Duodenal mucosa (tissue), 2 donors: ENCODE results near the gene AK9.
A peak's percentile ranks its signal among the peaks of the same experiment; 100 is the strongest.
"Not testable (repeated sequence)": the region's sequence is repeated elsewhere in the genome, so short reads cannot be mapped to it uniquely, and the experiment has no call there.

Experiments used
- H3K27ac ChIP-seq: one replicate; pipeline ENCODE4 v1.7.0; 2013; ENCODE audit warnings: low read depth, low read length
- H3K27me3 ChIP-seq, 2 donors: one replicate each; pipeline ENCODE4 v1.7.0; 2013; ENCODE audit warnings: low read length in 2 of 2, control low read depth in 1 of 2; ENCODE audit not compliant: insufficient read depth in 2 of 2, control insufficient read depth in 1 of 2
- H3K36me3 ChIP-seq, 2 donors: one replicate each; pipeline ENCODE4 v1.7.0; 2013; ENCODE audit warnings: low read length in 2 of 2, control low read depth in 1 of 2; ENCODE audit not compliant: insufficient read depth in 2 of 2, control insufficient read depth in 1 of 2
- H3K4me1 ChIP-seq, 2 donors: one replicate each; pipeline ENCODE4 v1.7.0; 2013; ENCODE audit warnings: low read length in 2 of 2, control low read depth in 1 of 2; ENCODE audit not compliant: insufficient read depth in 2 of 2, control insufficient read depth in 1 of 2
- H3K4me3 ChIP-seq, 2 donors: one replicate each; pipeline ENCODE4 v1.7.0; 2013; ENCODE audit warnings: low read length in 2 of 2, low read depth in 1 of 2
- H3K9ac ChIP-seq, 2 donors: one replicate each; pipeline ENCODE4 v1.7.0; 2013; ENCODE audit warnings: low read length in 2 of 2, low read depth in 1 of 2
- H3K9me3 ChIP-seq, 2 donors: one replicate each; pipeline ENCODE4 v1.7.0; 2013; ENCODE audit warnings: low read length in 2 of 2, control low read depth in 1 of 2; ENCODE audit not compliant: control insufficient read depth in 1 of 2

The AK9 gene

DNA sequence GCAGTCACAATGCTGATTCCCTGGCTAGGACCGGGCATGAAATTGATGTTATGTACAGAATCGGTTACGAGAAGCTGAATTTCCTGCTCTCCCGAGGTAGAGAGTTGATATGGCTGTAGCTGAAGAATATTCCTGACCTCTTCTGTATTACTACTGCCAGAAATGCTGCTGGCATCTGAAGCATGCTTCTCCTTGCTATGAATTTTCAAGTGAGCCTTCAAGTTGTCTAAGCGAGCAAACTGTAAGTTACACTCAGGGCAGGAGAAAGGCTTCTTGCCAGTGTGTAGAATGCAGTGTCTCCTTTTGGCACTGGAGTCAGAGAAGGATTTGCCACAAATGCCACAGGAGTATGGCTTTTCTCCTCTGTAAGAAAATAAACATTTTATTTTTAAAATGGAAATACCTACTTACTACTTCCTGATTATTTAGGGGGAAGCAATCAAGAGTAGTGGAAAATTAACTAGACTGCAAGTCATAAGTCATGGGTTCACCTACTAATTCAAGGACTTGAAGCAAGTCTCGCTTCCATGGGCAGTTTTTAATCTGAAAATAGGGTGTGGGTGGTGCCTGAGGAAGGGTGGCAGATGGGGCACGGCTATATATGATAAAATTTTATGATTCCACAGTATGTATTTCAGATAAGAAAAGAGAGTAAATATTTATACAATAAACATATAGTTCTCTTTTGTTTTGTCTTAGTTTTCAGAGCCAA is 224.6 kb downstream of the AK9 start:
- Histone ChIP-seq H3K27ac (peak overlapping the region; percentile 34), H3K4me1 (peaks cover 0 to 21% of the 10 kb centered on the region in 2 donors), H3K27me3 (no peaks in the 10 kb centered on the region), H3K36me3 (peaks cover 23 to 58% of the 10 kb centered on the region in 2 donors), H3K9me3 (no peaks in the 10 kb centered on the region), H3K4me3 (no peak overlapping the region), H3K9ac (no peak overlapping the region)

DNA sequence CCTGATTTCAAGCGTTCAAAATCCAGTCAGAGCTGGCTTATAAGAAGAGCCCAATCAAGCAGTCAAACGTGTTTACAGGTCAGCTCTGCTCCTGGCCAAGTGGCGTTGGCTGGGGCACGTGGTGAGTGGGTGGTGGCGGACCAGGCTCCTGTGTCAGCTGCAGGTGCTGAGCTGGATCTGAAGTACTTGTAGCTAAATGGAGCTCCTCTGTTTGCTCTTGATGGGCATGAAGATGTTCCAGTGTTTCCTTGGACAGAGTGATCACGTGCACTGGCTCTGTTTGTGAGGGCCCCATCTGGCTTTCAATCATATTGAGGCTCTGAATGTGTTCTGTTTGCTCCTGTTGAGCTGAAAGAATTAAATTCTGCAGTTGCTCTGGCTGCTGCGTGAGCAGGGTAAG is 225.2 kb downstream of the AK9 start:
- peak overlapping the region; percentile 34 for H3K27ac ChIP-seq
- H3K36me3 ChIP-seq, result peaks cover 19 to 55% of the 10 kb centered on the region in 2 donors
- no peak overlapping the region for H3K4me3 ChIP-seq
- H3K27me3 ChIP-seq, result no peaks in the 10 kb centered on the region
- H3K9me3 ChIP-seq, result no peaks in the 10 kb centered on the region
- H3K9ac ChIP-seq, result no peak overlapping the region
- H3K4me1 ChIP-seq, result peaks cover 0 to 20% of the 10 kb centered on the region in 2 donors

- H3K36me3 ChIP-seq, result peaks cover 9 to 25% of the 10 kb centered on the region in 2 donors
- H3K27me3 ChIP-seq, result no peaks in the 10 kb centered on the region
- H3K9ac ChIP-seq, result no peak overlapping the region
- no peak overlapping the region for H3K4me3 ChIP-seq
- no peak overlapping the region for H3K27ac ChIP-seq
- peaks cover 21 to 36% of the 10 kb centered on the region in 2 donors for H3K4me1 ChIP-seq
- H3K9me3 ChIP-seq, result no peaks in the 10 kb centered on the region
Observed at GRCh38 chr6:109461733-109462526, 229.1 kb downstream of the AK9 start.

- H3K9me3 ChIP-seq, H3K9ac ChIP-seq, H3K27me3 ChIP-seq, H3K4me3 ChIP-seq, H3K27ac ChIP-seq: not testable (repeated sequence)
- peaks cover 28 to 36% of the 10 kb centered on the region in 2 donors for H3K4me1 ChIP-seq
- peaks cover 7 to 22% of the 10 kb centered on the region in 2 donors for H3K36me3 ChIP-seq
Observed at GRCh38 chr6:109461205-109461604, 229.8 kb downstream of the AK9 start.

DNA sequence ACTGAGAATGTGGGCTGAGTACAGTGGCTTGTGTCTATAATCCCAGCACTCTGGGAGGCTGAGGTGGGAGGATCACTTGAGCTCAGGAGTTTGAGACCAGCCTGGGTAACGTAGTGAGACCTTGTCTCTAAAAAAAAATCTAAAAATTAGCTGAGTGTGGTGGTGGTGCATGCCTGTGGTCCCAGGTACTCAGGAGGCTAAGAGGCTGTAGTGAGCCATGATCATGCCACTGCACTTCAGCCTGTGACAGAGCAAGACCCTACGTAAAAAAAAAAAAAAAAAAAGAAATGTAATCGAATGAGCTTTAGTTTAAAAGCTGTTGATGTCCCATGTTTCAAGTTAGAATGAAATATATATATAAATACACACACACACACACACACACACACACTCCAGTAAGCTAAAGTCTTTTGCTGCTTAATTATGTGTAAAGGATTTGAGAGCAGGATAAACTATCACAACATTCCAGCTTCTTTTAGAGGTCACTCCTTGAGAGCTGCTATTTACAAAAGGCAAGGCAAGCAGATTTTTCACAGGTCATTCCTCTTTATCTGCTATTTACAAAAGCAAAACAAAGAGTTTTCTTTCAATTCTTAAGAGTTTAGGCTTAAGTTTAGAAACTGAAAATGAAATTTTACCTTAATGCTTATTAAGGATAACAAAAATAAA is 230.7 kb downstream of the AK9 start:
- Histone ChIP-seq H3K27ac (no peak overlapping the region), H3K36me3 (peaks cover 0 to 13% of the 10 kb centered on the region in 2 donors), H3K9ac (no peak overlapping the region), H3K9me3 (no peaks in the 10 kb centered on the region), H3K27me3 (no peaks in the 10 kb centered on the region), H3K4me3 (no peak overlapping the region), H3K4me1 (peaks cover 27 to 29% of the 10 kb centered on the region in 2 donors)

DNA sequence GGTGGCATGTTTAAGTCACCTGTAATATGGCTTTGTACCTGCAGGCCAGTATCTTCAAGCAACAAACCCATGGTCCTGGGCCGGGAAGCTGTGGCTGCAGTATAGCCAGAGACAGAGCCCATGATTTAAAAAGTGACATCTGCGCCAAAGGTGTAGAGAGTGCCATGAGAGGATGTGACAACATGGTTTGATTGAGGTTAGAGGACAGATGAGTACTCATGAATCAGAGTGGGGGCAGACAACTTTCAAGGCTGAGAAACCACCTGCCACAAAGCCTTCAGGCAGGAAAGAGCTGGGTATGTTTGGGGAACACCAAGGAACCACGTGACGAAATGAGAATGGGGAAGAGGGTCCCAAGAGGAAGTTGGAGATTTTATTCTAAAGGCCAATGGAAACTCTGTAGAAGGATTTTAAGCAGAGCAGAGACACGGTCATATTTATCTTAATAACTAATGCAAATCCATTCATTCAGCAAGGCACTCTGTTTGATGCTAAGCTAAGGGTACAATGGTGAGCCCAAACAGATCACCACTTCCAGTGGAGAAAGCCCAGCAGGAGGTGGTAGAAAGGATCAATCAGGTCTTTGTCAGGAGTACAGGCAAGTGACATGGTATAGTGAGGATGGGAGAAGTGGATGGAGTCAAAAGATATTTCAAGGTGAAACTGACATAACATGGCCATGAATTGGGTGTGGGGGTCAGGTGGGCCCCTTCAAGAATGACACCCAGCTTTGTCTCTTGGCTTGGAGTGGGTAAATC is 232.0 kb downstream of the AK9 start:
- peak overlapping the region in 1 of 2 donors; percentile 16 for H3K9ac ChIP-seq
- H3K9me3 ChIP-seq, result no peaks in the 10 kb centered on the region
- peaks cover 30 to 37% of the 10 kb centered on the region in 2 donors for H3K4me1 ChIP-seq
- no peak overlapping the region for H3K27ac ChIP-seq
- H3K4me3 ChIP-seq, result no peak overlapping the region
- H3K36me3 ChIP-seq, result peaks cover 0 to 10% of the 10 kb centered on the region in 2 donors
- H3K27me3 ChIP-seq, result no peaks in the 10 kb centered on the region

GRCh38 chr6:109457562-109457996 is 233.4 kb downstream of the AK9 start:
- Histone ChIP-seq H3K4me3 (peak overlapping the region; percentile 70 to 94), H3K27me3 (no peaks in the 10 kb centered on the region), H3K4me1 (peaks cover 35 to 47% of the 10 kb centered on the region in 2 donors), H3K36me3 (peaks cover 0 to 19% of the 10 kb centered on the region in 2 donors), H3K27ac (no peak overlapping the region), H3K9ac (peak overlapping the region; percentile 32 to 76), H3K9me3 (no peaks in the 10 kb centered on the region)

DNA sequence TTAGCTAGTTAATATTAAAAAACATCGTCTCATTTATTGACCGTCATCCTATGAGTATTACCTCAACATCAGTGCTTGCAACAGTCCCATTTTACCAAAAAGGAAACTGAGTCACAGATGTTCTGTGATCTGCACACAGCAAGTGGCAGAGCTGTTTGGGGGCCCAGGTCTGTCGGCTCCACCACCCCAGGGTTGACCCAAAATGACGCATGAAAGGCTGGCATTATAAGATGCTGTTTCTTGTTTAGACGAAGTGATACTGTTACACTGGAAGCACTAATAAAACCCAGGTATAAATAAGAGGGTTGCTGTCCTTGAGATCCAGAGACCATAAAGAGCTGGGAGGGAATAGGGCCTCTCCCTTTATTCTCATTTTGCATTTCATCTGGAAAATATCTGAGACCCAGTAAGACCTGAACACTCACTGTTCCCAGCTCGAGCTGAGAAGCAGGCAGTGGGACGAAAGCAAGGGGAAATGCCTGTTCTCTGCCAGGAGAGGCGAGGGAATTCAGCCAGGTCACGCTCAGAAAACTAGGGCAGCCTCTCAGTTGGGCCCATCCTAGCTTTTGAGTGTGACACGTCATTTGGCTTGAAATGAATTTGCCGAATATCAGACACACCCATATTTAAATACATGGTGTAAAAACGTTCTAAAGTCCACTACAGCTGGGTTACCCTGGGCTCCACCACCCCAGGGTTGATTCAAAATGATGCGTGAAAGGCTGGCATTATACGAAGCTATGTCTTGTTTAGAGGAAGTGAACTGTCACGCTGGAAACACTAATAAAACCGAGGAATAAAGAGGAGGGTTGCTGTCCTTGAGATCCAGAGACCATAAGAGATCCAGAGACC is 234.1 kb downstream of the AK9 start:
- Histone ChIP-seq H3K4me3 (peak overlapping the region; percentile 70 to 94), H3K27me3 (no peaks in the 10 kb centered on the region), H3K36me3 (peaks cover 5 to 22% of the 10 kb centered on the region in 2 donors), H3K27ac (peak overlapping the region; percentile 77), H3K9ac (peak overlapping the region; percentile 32 to 76), H3K9me3 (no peaks in the 10 kb centered on the region), H3K4me1 (peaks cover 35 to 47% of the 10 kb centered on the region in 2 donors)

DNA sequence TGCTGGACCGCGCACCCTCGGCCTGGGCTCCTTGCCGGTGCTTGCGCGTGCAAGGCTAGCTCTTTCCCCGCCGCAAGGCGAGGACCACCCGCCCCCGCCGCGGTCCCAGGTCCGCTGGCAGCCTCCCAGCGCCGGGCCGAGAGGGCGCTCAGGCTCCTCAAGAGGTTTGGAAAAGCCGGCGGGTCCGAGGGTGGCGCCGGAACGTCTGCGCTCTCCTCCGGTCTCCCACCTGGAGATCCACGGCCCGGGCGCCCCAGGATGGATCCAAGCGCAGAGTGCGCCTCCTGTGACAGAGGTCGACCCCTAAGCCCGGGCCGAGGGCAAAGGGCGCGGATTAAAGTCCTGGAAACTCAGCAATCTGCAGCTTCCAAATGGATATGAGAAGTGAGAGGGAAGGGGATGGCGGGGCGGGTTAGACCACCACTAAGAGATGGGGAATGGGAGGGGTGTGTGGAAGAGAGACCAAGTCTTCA is 234.9 kb downstream of the AK9 start:
- Histone ChIP-seq H3K27me3 (no peaks in the 10 kb centered on the region), H3K4me1 (peaks cover 35 to 47% of the 10 kb centered on the region in 2 donors), H3K9me3 (no peaks in the 10 kb centered on the region), H3K4me3 (peak overlapping the region; percentile 70 to 94), H3K27ac (peak overlapping the region; percentile 77), H3K36me3 (peaks cover 11 to 21% of the 10 kb centered on the region in 2 donors), H3K9ac (peak overlapping the region; percentile 32 to 76)
